CD4-positive, alpha-beta T cell treated with Interferon alpha-2 for 1 hour (primary cell): Measurements from ENCODE around the gene ACOX2.
A peak's percentile ranks its signal among the peaks of the same experiment; 100 is the strongest.

Experiments
- DNase-seq, 2 donors: peaks; one replicate each; pipeline ENCODE4 v3.0.0-alpha.2; 2020 to 2022

The ACOX2 gene

DNA sequence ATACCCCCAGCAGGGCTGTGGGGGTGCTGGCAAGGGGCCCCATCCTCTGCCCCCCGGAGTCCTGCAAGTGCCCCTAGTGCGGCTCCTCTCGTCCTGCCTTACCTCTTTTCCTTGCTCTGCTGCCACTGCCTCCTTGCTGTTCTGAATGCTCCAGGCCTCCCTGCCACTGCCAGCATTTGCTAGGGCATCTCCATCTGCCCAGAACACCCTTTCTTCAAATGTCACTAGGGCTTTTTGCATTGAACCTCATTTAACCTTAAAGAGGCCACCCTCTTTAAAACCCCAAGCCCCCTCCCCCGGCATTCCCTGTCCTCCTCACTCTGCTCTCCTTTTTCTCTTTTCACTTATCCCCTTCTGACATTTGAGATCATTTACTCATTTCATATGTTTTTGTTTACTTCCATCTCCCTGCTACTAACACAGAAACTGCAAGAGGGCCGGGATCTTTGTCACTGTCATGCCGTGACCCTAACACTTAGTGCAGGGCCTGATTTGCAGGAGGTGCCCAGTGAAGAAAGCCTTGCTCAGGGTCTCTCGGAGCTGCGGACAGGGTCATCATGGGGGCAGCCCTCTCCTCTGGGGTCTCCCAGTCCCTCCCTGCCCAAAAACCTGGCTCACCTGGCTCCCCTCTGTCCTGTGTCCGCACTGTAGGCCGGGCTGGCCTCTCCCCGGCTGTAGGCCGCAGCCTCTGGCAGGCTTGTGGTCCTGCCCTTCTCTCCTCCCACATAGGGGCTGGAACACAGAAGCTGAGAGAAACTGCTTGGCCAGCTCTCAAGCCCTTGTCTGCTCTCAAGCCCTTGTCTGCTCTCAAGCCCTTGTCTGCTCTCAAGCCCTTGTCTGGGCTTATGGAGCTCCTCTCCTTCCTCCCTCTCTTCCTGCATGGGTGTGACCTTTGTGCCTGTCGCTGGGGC, at the start of gene ACOX2:
ACOX2 (minus strand) TSS at position 690 of the 911 bp plus-strand sequence. CDS start 2,084 bp downstream, outside the sequence.
- DNase-seq: no peak

DNA sequence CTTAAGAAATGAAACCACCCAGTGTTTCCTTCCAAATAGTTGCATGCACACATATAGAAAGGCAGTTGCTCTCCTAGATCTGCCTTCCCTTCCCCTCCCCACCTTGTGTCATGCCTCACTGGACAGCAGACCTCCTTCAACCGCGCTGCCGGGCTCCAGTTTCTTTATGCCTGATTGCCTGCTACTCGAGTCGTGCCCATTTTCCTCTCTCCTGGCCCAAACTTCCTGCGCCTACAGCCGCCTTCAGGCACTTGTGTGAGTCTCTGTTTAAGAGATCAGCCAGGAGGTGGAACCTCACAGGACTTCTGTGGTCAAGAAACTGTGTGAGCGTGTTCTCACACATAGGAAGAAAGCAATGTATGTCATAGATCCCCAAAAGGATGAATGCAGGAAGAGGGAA, 49.0 kb upstream of the ACOX2 start:
- DNase-seq: no peak

DNA sequence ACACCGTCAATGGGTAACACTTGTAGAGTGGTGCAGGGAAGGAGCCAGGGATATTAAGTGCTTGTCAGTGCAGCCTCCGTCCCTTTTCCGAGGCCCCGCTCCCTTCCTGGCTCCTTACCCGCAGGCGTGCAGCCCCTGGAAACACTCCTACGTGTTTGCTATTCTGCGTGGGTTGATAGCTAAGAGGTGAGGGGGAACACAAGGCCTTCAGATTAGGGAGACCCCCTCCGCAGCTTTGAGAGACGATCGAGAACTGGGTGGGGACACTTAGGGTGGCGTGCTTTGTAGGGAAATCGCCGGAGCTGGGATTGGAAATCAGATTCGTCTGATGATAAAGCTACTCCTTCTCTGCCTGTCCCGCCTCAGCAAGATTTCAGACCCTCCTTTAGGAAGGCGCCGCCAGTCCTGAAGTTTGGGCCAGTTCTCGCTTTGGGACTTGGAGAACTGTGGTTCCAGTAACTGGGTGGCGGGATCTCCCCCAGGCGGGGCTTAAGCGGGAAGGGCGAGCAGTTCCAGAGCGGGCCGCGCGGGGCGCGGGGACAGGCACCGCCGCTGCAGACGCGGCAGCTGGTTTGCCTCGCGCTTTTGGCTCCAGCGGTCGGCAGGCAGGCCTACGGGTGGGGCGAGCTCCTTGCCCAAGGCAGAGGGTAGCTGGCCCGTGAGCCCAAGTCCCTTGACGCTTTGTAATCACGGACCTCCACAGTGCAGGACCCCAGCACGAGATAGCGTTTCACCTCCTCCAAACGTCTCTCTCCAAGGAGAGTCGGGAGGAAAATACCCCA, 48.2 kb upstream of the ACOX2 start:
- DNase-seq: peak; percentile 55 to 56

DNA sequence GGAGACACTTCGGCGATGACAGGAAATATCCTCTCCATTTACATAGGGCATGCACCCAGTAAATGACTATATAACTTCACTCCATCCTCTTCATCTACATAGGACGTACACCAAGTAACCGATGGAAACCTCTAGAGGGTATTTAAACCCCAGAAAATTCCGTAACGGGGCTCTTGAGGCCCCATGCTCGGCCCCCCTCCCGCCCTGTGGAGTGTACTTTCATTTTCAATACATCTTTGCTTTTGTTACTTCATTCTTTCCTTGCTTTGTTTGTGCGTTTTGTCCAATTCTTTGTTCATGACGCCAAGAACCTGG, 47.7 kb upstream of the ACOX2 start:
- no peak for DNase-seq

DNA sequence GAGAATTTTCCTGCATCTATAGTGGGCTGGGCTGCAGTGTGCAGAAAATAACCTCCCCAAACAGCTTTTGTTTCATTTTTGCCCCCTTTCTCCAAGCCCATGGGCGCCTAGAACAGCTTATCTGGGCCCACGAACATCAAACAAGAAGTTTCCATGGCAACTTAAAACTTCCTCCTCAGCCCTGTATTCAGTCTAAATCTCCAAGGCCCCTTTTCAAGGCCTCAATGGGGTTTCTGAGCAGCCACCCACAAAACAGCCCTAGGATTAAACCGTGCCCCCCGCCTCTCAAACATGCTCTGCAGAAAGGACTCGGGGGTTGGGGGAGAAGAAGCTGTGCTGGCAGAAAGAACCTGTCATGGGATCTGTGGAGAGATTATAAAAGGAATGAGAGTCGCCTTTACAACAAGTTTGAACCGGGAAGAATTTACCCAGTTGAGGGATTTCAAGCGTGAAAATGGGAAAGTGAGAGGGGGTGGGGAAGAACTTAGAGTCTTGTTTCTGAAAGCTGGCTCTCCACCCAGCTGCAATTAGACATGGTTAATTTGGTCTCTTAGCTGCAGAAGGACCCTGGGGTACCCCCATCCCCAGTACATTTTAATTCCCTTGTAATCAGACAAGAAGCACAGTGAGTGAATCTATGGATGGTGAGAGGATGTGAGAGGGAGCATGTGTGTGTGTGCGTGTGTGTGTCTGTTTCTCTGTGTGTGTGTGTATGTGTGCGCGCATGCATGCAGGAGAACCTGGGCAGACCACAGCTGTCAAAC, 44.5 kb upstream of the ACOX2 start:
- no peak for DNase-seq

DNA sequence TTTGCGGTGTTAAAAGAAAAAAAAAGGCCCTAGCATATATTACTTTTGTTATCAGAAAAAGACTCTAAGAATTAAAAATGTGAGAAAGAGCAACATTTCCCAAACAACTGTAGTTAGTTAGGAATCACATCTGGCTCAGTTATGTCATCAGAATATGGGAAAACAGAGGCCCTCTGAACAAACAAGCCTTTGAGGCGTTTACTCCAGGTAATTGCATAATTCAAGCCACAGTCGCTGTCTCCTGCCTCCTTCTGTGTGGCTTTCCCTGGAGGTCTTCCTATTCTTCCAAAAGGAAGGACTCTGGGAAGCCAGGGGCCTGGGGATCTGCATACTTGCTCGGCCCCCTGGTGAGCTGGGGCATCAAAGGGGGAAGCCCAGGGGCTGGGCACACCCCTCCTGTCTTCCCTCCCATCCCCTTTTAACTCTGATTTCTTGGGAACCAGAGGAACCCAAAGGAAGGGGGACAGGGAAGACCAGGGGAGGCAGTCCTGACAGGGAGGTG, 43.9 kb upstream of the ACOX2 start:
- no peak for DNase-seq

DNA sequence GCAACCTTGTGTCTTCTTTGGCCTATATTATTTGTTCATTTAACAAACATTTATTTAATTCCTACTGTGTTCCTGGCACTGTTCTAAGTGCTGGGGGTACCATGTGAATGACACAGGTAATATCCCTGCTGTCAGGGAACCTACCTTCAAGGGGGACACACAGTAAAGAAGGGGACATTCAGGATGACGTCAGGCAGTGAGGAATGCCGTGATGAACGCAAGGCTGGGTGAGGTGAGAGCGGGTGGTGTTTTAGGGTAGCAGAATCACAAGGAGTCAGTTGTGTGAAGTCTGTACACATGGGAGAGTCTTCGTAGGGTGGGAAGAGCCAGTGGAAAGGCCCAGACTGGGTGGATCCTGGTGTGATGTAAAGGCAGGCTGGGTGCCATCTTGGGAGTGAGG, 41.9 kb upstream of the ACOX2 start:
- no peak for DNase-seq

DNA sequence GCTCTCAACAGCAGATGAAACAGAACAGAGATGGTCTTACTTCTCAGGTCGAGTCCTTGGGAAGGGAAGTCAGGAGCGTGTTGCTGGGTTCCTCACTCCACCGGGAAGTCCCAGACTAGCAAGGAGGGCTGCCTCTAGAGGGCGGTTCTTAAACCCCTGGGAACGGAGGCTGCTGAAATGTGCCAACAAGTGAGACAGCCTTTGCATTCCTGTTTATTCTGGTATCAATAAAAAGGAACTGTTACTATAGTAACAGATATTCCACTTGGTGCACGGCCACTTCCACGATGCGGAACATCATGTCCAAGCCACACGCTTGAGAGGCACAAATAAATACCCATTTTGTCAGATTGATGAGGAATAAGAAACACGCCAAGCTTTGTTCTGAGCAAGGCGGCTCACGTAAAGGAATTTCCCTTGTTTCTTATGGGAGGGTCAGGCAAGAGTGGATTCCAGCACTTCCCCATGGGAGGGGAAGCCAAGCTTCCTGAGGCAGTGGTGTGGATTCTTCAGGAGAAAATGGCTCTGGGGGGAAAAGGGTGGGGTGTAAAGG, 40.4 kb upstream of the ACOX2 start, which contains the start of gene FAM107A:
FAM107A (minus strand) TSS at position 123 of the 553 bp plus-strand sequence. CDS start 7,531 bp downstream, outside the sequence.
- no peak for DNase-seq

DNA sequence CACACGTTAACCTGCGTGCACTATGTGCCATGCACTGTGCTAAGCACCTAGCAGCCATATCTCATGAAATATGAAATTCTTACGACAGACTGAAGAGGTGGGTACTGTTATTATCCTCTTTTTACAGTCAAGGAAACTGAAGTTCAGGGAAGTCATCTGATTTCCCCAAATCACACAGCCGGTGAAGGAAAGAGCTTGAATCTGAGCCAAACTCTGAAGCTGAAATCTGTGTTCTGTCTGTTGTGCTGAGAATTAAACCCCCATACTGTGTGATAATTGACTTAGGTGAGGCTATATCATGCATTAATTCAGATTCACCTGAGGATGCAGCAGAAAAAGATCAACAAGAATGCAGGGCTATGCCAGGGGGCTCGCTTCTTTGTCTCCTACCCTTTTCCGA, 39.7 kb upstream of the ACOX2 start:
- DNase-seq: no peak

DNA sequence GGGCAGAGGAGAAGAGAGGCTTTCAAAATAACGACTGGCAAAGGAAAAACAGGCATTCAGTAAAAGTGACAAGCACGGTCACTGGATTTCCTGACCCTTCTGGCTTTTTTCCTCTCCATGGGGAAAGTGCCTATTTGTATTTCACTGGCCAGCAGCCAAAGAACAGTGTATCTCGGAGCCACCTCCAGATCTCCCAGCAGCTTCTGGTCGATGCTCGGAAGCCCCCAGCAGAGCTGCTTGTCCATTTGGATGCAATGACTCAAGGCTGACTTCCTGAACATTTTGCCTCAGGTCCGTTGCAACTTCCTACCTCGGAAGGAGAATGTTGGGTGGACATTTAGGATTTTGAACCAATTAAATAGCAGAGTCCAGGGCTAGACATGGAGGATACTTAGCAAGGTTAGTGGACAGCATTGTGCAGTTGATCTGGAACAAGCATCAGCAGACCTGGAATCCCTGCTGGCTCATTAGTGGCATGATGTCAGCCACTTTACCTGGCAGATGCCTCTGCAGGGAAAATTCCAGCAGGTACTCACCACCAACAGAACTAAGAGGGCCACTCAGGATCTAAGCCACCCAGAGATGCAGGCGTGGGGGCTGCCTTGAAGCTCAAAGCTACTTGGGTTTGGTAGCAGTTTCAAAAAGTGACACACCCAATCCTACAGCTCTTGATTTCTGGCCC, 39.1 kb upstream of the ACOX2 start:
- no peak for DNase-seq

DNA sequence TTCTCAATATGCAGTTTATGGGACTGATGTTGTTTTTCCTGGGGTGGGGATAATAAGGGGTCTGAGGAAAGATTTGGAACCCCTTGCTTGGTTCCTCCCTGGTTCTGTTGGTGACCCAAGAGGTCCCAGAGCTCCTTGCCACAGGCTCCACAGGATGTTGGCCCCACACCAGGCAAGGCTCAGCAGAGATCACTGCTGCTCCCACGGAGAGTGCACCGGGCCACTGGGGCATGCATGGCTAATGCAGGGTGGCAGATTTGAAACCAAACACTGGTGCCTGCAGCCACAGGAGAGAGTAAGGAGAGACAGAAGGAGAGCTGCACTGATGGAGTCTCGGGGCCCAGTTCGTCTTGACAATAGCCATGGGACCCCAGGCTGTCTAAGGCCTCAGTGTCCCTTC, 37.7 kb upstream of the ACOX2 start:
- DNase-seq: no peak

DNA sequence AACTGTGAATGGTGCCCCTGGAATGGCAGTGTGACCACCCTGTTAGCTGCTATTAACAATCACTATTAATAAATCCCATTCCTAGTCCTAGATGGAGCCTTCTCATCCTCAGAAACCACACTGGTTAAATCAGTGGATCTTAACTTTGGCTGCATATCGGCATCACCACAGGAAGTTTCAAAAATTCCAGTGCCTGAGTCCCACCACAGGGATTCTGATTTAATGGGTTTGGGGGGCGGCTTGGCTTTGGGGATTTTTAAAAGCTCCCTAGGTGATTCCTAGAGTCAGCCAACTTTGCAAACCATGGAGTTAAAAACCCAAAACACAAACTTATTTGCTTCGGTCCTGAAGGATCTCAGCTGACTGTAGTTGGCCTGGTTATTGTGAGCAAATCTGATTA, 37.1 kb upstream of the ACOX2 start:
- no peak for DNase-seq

DNA sequence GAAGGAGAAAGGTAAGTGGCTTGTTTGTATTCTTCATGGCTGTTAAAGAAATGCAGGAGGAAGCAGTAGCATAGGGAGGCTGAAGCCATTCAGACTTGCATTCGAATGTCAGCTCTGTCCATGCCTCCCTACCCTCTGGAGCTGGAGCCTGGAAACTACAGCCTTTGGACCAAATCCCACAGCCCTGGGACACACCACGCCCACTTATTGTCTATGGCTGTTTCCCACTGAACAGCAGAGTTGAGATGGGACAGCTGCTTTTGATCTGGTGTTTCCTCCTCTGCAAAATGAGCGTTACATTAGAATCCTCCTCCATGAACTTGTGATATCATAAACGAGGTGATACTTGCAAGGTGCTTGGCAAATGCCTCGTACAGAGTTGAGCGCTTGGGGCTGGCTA, 36.6 kb upstream of the ACOX2 start:
- no peak for DNase-seq

DNA sequence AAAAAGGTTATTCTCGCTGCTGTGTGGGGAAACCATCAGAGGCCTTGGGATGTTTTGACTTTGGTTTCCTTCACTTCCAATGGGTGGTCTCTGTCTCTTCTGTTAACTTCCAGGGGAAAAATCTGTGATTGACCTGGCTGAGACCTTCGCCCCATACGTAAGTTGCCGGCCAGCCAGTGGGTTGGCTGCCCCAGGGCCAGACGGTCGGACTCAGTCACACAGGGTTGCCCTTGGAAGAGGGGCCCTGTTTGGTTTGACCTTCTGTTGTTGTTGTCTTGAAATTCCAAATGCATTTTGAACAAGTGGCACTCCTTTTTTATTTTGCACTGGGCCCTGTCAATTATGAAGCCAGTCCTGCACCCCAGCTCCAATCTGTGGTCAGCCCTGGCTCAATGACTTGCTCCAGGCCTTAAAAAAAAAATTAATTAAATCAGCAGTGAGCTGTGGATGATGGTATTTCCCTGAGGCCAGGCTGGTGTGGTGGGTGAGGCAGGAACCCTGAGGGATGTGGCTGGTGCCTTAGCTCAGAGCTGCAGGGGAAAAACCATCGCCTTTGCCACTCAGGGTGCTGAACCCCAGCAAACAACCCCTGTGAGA, 35.7 kb upstream of the ACOX2 start:
- no peak for DNase-seq

DNA sequence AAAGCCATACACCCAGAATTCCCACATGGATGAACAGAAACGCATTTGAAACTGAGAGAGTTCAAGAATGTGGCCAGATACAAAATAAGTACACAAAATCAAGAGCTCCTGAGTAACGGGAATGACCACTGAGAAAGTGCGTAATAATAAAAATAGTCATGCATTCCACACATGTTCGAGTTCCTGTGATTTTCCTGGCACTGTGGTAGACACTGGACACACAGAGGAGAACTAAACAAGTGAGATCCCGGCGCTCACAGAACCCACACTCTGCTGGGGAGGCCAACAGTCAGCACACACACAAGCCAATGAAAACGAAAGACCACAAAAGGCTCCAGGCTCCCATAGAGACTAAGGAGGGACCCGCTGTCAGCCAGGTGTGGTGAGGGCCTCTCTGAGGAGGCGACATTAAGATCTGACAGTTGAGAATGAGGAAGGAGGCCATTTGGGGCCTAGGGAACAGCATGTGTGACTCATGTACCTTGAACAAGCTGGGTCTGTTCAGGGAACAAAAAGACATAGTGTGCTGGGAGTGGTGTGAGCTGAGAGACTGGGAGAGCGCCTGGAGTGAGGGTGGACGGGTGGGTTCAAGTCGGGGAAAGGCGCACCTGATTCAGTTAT, 35.1 kb upstream of the ACOX2 start:
- DNase-seq: no peak

DNA sequence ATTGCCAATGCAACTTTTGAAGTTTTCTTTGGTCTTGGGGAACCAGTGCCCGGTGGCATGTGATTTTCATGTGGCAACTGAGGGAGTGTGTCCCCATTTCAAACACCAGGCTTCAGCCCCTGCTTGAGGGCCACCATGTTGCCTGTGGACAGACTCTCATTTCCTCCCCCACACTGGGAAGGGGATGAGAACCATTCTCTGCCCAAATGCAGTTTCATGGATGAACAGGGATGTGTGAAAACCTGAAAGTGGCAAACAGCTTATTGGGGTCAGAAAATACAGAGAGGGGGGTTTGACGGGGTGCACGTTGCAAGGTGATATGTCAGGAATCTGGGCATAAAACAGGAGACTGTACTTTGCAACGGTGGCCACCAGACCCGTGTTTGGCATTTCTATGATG, 33.9 kb upstream of the ACOX2 start:
- no peak for DNase-seq

DNA sequence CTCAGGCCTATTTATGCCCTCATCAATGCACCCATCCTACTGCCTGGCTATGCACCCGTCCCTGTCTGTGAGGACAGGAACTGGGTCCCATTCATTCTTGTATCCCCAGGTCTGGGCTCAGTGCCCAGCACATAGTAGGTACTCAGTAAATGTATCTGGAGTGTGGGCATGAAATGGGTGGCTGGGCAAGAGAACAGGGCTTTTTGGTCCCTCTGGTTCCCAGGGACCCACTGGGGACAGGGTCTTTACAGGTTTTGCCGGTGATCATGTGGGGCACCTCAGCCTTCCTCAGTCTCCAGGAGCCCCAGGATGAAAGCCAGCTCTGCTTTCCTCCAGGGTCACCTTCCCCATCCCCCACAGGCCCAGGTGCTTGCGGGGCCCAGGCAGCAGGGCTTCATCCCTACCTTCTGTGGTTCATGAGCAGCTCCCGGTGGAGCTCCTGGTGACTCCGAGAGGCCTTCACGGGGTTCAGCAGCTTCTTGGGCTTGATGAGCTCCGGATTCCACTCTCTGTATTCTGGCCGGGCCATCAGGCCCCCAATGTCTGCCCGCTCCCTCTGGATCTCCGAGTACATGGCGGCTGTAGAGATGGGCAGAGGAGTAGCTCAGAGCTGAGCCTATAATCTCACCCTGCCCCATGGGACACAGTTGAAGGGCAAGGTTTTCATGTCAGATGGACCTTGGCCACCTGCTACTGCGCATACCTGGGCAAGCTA, 32.5 kb upstream of the ACOX2 start:
- no peak for DNase-seq

DNA sequence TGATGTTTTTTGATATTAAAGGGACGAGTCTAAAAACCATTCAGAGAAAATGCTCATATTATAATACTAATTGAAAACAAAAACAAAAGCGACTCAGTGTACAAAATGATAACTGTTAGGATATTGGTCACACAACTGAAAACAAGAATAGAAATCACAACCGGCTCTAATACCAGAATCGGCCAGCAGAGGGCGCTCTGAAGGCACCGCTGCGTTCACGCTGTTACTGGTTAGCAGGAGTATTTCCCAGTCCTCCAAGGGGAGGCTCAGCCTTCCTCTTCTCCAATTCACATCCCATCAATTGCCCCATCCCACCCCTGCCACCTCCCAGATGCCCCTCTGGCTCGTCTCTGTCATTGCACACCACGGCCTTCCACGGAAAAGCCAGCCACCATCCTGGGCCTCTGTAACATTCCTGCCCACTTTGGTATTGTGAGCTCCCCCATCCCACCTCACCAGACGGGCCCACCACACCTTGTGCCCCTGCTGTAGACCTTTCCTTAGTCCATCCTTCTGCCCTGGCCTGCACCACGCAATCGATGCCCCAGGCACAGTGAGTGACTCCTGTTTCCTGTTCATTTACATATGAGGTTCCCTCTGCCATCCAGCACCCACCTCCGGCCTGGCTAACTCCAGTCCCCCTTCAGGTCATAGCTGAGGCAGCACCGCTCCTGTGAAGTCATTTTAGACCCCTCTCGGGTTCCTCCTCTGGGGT, 31.7 kb upstream of the ACOX2 start:
- DNase-seq: peak; percentile 43 to 61

DNA sequence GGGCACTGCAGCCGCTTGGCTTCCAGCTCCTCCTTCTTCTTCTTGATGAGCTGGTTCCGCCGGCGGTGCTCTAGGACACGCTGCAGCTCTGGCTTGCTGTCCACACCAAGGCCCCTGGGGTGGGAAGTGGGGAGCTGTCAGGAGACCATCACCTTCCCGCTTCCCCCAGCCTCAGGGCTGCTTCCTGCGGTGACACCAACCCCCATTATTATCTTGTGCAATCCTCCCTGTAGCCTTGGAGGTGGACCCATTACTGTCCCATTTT, 30.2 kb upstream of the ACOX2 start:
- no peak for DNase-seq
